C4-2B (cell line): ENCODE data around the gene FITM1.
"Not testable (repeated sequence)": the region's sequence is repeated elsewhere in the genome, so short reads cannot be mapped to it uniquely, and the experiment has no call there.

Experiments
- H3K27ac ChIP-seq: fragments of 450-650 bp; 2 replicates; pipeline ENCODE4 v1.5.1; 2017
- CTCF ChIP-seq: fragments of 450-650 bp; conservative IDR thresholded peaks from 2 replicates; pipeline ENCODE4 v1.5.1; 2017; ENCODE audit warnings: mild to moderate bottlenecking
- ZFX ChIP-seq: fragments of 450-650 bp; IDR thresholded peaks from 2 replicates; pipeline ENCODE4 v1.6.1; 2017

FITM1 gene

GRCh38 chr14:24100197-24100981 lies 30.1 kb upstream of the FITM1 start:
- TF ChIP-seq ZFX (no peak), CTCF (no peak)
- no peak overlapping the region for H3K27ac ChIP-seq

DNA sequence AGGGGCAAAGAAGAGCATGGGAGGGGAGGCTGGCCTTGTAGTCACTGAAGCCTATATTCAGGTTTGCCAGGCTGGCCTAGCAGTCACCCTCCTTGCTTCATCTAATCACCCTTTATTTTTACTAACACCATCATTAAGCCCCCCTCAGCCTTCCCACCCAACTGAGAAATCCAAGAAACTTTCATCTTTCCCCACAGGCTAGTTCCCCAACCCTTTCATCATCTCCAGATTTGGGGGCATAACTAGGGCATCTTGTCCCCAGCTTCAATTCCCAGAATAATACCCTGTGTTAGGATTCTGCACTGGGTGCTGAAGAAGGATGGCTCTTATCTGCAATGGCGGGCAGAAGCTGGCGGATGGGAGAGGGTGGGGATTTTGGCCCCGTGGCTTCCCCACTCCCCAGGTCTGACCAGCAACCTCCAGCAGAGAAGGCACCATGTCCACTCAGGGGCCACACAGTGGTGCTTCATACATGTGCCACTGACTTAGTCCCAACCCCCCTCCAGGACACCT lies 29.4 kb upstream of the FITM1 start:
- no peak for TF ChIP-seq CTCF
- TF ChIP-seq ZFX = no peak
- H3K27ac ChIP-seq = no peak overlapping the region

GRCh38 chr14:24102357-24103048 lies 28.0 kb upstream of the FITM1 start:
- no peak for TF ChIP-seq ZFX
- TF ChIP-seq CTCF = no peak

GRCh38 chr14:24103451-24103850 lies 27.0 kb upstream of the FITM1 start:
- TF ChIP-seq ZFX = no peak
- no peak for TF ChIP-seq CTCF
- H3K27ac ChIP-seq = no peak overlapping the region

More at GRCh38 chr14:24102357-24103048, 28.0 kb upstream of the FITM1 start:
- H3K27ac ChIP-seq = no peak overlapping the region

DNA sequence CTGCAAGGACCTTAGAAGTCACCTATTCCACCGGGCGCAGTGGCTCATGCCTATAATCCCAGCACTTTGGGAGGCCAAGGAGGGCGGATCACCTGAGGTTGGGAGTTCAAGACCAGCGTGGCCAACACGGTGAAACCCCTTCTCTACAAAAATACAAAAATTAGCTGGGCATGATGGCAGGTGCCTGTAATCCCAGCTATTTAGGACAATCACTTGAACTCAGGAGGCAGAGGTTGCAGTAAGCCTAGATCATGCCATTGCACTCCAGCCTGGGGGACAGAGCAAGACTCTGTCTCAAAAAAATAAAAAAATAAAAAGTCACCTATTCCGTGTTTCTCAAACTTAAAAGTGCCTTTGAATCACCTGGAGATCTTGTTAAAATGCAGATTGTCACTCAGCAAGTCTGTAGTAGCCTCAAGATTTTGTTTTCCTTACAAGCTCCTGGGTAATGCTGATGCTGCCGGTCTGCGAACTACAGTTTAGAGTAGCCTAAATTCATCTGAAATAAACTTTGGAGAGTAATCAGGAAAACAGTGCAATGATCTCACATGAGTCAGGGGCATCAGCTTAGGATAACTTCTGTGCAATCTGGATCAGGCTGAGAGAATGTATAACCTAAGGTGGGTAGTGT lies 24.7 kb upstream of the FITM1 start:
- H3K27ac ChIP-seq = not testable (repeated sequence)

DNA sequence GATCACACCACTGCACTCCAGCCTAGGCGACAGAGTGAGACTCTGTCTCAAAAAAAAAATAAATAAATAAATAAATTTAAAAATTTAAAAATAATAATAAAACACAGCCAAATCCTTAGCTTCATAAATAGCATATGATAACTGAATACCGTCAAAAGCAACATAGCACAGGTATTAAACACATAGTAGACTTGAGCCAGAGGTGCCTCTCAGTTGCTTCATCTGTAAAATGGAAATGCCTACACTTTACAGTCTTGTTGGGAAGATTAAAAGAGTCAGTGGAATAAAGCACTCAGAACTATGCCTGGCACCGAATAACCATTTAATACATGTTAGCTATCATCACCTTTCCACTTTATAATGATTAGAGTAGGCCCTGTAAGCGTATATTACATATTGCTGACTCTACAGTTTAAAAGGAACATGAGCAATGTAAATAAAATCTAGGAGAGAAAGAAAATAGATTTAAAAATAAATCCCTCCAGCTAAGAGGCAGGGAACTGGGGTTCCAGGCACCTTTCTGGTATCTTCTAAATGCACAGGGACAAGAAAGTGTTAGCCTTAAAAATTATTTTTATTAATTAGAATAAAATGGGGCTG lies 23.7 kb upstream of the FITM1 start:
- TF ChIP-seq CTCF = no peak
- TF ChIP-seq ZFX = no peak
- H3K27ac ChIP-seq = no peak overlapping the region

DNA sequence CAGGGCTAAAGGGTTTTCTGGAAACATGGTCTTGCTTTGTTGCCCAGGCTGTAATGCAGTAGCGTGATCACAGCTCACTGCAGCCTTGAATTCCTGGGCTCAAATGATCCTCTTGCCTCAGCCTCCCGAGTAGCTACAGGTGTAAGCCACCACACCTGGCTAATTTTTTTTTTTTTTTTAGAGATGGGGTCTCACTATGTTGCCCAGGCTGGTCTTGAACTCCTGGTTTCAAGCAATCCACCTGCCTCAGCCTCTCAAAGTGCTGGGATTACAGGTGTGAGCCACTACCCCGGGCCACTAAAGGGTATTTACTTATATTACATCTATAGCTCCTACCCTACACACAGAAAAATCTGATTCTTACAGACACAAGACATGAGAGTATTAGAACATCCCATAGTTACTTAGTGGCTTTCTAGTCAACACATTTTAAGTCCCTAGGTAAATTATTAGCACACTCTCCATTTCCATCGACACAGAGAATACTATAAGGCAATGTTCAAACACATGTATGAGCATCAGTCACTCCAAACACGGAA lies 22.1 kb upstream of the FITM1 start:
- TF ChIP-seq CTCF = no peak
- no peak for TF ChIP-seq ZFX
- H3K27ac ChIP-seq = no peak overlapping the region
